HK-2 (cell line): ENCODE data around the gene PKMYT1.
A peak's percentile ranks its signal among the peaks of the same experiment; 100 is the strongest.

Experiments used
- DNase-seq: peaks from one replicate; pipeline ENCODE4 v3.0.0-alpha.2; 2018; ENCODE audit not compliant: unreplicated experiment

PKMYT1 gene

DNA sequence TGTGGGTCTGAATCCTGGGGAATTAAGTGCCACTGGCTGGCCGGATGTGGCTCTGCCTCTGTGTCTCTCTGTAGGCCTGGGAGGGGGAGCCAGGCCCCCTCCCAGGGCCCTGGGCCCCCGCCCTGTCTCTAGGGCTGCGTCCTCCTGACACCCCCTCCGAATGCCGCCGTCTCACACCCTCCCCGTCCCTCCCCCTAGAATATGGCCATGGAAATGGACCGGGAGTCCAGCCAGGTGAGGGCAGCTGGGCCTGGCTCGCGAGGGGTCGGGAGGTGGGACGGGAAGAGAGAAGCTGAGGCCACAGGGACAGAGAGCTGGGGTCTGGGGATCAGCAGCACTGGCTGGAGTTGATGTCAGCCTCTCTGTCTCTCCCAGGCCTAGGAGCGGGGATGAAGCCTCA, 16.1 kb upstream of the PKMYT1 start:
- DNase-seq: no peak

GRCh38 chr16:2992383-2993081, 12.3 kb upstream of the PKMYT1 start:
- DNase-seq: no peak

DNA sequence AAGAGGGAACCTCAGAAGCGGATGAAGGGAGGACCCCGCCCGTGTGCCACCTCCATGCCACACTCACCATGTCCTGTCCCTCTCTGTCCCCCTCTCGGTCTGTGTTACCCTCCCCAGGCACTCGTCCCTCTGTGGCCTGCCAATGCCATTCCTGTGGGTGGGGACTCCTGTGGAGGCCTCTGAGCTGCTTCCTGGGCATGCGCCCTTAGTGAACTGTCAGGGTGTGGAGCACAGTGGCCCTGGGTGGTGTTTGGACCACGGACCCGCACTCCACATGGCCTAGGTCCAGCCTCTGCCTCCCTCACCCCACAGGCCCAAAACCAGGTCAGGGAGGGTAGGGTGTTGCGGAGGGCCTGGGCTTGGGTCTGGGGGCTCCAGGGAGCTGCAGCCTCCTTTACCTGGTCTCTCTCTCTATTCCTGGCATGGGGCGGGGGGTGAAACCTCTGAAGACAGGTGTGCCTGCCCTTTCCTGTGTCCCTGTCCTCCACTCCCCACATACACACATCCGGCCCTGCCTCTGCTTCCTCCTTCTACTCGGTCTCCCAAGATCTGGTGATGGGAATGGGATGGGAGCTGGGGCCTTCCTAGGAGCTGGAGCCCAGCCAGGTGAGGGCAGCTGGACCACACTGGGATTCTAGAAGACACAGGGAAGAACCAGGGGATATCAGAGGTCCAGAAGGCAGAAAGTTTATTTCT, 11.5 kb upstream of the PKMYT1 start:
- DNase-seq: no peak

- no peak for DNase-seq
Observed at GRCh38 chr16:2990891-2991290, 10.6 kb upstream of the PKMYT1 start.

GRCh38 chr16:2988590-2989099, 8.4 kb upstream of the PKMYT1 start:
- no peak for DNase-seq

DNA sequence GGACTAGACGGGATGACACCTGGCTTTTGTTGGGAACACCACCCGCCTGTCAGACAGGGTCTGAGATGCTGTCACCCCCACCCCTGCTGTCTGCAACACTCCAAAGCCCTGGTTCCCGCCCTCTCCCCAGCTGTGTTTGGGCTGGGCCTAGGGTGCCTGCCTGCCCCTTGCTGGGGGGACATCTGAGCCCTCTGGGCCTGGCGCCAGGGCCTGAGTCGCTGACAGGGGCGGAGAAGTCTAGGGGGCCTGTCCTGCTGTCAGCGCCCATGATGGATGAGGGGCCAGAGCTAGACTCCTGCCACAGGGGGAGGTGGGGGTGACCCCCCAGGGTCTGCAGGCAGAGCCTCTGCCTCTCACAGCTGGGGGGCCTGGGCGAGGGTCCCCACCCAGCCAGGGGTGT, 7.6 kb upstream of the PKMYT1 start:
- no peak for DNase-seq

GRCh38 chr16:2987286-2987685, 7.0 kb upstream of the PKMYT1 start:
- DNase-seq: no peak

DNA sequence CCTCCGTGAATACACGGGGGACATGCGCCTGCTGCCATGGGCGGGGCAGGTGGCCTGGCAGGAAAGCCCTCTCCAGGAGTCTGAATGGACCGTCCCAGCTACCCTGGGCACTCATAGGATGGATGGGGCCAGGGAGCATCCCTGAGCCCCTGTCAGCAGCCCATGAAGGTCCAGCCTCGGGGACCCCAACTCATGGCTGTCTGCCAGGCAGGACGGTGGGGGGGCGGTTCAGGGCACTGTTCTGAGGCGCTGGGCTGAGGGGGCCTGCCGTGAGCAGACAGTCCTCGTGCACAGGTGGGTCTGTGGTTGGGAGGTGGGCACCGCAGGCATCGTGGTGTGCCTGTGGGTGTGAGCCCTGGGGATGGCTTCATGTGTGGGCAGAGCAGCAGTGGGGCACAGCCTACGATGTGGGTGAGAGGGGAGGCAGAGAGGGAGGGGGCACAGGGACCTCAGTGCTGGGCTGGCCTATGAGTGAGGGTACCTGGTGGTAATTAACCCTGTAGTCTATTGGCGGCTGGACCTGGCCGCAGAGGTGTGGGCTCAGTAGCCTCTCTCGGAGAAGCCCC, 6.5 kb upstream of the PKMYT1 start:
- no peak for DNase-seq

GRCh38 chr16:2985893-2986355, 5.7 kb upstream of the PKMYT1 start:
- DNase-seq: no peak

DNA sequence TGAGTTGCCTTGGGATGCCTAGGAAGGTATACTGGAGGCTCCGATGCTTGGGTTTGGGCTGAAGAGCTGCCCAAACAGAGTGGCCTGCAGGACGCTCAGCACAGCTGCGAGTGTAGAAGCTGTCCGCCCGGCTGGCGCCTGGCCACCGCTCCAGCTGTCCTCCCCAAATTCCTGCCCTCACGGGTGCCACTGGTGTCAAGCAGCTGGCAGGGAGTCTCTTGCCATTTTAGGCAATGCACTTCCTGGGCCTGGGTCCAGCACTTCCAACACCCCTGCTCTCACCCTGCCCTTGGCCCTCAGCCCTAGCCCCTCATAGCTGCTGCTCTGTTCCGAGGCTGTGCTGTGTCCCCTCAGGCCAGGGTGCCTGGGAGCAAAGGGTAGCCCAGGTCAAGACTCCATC, 5.2 kb upstream of the PKMYT1 start:
- DNase-seq: no peak

GRCh38 chr16:2983706-2984136, 3.5 kb upstream of the PKMYT1 start:
- DNase-seq: peak; percentile 88

DNA sequence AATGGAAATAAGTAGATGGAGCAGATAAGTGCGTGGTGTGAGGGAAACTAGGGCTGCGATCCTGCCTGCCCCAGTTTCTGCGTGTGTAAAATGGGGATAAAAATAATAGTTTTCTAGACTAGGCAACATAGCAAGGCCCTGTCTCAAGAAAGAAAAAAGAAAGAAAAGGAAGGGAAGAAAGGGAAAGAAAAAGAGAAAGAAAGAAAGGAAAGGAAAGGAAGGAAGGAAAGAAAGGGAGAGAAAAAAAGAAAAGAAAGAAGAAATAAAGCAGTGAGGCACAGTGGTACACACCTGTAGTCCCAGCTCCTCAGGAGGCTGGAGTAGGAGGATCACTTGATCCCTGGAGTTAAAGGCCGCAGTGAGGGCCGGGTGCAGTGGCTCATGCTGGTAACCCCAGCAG, 2.2 kb upstream of the PKMYT1 start:
- no peak for DNase-seq

DNA sequence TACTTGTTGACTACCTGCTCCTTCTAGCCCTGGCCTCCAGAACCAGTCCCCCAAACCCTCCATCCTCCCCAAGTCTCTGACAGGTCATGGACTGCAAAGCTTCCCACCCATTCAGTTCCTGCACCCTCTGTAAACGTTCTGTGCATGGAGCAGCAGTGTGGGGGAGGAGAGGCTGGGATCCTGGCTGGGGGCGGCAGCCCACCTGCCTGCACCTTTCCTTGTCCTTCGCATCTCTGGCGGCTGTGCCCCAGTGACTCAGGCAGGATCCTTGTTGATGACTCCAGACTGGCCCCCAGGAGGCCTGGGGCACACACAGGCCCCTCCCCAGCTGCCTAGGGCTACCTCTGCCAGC, 1.6 kb upstream of the PKMYT1 start:
- no peak for DNase-seq

DNA sequence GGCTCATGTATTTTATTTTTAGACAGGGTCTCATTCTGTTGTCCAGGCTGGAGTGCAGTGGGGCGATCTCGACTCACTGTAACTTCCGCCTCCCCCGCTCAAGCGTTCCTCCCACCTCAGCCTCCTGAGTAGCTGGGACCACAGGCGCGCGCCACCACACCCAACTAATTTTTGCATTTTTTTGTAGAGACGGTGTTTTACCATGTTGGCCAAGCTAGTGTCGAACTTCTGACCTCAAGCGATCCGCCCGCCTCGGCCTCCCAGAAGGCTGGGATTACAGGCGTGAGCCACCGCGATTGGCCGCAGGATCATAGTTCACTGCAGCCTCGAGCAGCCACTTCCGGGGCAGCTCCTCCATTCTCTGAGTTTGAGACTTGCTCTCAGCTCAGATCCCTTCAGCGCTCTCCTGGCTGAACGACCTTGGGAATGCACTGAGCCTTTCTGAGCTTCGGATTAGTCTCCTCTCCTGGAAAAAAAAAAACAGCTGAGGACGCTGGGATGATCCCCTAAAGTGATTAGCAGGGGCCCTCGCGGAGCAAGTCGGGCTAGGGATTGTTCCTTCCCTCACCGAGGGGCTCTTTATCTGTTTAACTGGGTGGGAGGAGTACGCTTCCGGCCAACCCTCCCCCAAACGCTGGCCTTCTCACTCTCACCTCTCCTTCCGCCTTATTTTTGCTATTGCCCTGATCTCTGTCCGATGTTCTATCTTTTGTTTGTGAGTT, 1.1 kb upstream of the PKMYT1 start:
- no peak for DNase-seq

GRCh38 chr16:2979669-2980226, 498 bp downstream of the PKMYT1 start:
- peak; percentile 38 for DNase-seq

DNA sequence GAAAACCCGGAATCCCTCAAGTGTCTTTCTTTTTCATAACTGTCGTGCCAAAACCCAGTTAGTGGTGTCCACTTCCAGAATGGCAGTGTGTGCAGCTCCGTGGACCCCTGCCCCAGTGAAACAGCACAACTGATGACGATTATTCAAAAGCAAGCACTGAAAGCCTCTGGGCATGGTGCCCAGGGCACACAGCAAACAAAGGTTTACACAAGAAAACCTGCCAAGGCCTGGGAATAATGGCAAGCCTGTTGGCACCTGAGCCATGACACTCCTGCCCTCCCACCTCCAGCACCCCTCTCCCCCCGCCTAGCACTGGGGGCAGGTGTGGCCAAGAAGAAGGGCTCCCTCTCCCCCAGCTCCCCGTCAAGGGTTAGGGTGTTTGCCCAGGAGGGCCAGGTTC, 2.8 kb downstream of the PKMYT1 start:
- DNase-seq: no peak

DNA sequence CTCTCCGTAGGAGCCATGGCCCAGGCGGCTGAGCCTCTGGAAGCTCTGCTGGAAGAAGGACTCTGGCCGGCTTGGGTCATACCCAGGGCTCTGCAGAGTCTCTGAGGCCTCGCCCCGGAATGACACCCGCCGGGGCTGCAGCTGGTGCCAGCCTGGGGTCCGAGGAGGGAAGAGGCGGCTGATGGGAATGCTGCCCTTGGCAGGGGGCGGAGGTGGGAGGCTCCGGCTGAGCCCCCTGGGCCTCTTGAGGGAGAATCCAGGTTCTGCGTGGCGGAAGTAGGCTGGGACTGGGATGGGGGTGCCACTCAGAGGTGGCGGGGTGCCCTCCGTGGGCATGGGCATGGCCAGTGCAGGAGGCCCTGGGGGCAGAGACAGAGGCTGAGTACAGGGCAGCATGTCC, 3.6 kb downstream of the PKMYT1 start:
- no peak for DNase-seq

DNA sequence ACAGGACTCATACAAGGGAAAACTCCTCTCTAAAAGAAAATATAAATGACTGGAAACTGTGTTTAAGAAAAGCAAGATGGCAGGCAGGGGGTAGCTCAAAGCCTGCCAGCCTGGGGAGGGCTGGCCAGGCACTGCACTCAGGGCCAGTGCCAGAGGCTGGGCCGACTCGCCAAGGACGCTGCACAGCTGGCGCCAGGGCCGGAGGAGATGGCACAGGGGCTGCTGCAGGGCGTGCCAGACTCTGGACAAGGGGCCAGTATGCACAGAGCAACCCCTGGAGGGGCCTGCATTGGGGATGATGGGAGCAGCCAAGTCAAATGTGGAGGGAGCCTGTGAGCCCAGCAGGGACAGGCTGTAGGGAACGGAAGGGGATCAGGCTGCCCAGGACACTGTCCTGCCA, 4.0 kb downstream of the PKMYT1 start:
- no peak for DNase-seq

DNA sequence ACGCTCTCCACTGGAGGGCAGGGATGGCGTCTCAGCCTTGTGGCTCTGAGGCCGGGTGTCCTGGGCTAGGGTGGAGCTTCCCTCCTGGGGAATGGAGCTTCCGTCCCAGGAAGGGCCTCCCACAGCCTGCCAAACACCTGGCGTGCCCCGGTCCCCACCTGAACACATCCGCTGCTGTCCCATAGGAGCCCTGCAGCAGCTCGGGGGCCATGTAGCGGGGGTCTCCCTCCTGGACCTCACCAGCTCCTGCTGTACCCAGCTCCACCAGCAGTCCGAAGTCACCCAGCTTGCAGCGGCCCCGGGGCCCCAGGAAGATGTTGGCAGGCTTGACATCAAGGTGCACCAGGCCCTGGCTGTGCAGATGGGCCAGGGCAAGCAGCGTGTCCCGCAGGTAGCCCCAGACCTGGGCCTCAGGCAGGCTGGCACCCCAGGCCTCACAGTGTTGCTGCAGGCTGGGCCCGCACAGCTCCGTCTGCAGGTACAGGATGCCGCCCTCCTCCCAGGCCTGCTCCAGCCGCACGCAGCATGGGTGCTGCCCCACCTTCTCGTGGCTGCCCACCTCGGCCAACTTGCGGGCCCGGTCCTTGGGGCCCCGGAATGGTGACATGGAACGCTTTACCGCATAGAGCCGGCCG, 5.0 kb downstream of the PKMYT1 start:
- no peak for DNase-seq

- DNase-seq: no peak
Observed at GRCh38 chr16:2974319-2975056, 5.8 kb downstream of the PKMYT1 start.
